ENCODE results near the gene ACTL8. TPM values are rescaled to one million over a fixed set of nuclear protein-coding genes. Genes with fewer than 3 reads are reported as not detected.

ACTL8 gene, protein sequence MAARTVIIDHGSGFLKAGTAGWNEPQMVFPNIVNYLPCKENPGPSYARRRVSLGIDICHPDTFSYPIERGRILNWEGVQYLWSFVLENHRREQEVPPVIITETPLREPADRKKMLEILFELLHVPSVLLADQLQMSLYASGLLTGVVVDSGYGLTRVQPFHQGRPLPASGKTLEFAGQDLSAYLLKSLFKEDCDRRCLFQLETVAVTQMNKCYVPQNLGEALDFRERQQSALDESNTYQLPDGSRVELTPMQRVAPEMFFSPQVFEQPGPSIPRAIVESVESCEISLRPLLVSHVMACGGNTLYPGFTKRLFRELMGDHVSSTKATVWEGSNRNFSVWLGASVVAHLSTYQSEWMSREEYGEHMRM
- polyA plus RNA-seq (2012; ENCODE audit: insufficient read length, low read depth): not detected

DNA sequence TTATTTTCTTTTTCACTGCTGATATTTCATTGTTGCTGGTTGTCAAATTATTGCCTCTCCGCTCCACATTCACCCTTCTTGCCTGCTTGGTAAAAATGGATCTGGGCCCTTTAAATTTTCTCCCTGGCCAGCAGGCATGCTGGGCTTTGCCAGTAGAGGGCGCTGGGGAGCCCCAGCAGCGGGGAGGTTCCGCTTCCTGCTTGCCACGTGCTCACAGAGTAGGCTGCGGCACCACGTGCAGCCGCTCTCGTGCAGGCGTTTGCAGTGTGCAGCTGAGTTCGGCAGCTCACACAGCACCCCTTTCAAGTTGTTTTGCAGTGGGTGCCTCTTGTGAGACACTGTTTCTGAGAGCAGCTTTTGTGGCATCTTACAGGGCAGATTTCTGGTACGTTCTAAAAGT lies at the start of gene ACTL8:
ACTL8 (plus strand) TSS at position 214 of the 400 bp plus-strand sequence. CDS start 67,676 bp downstream, outside the sequence.
- TF ChIP-seq TAF1 (IDR thresholded peaks at IDR 0.05; ENCODE audit: borderline replicate concordance, insufficient read depth, low read length): no peak
- no peak for TF ChIP-seq REST (IDR thresholded peaks at IDR 0.05; ENCODE audit: insufficient read depth in 1 of 2, low read depth in 2 of 2, low read length in 2 of 2)
- TF ChIP-seq POLR2AphosphoS5 (IDR thresholded peaks at IDR 0.05; ENCODE audit: low read depth, low read length): no peak
- TF ChIP-seq FOXP2 (optimal IDR thresholded peaks at IDR 0.05; ENCODE audit: borderline replicate concordance, extremely low read depth, extremely low read length, insufficient read depth): no peak
- TF ChIP-seq SIN3A (IDR thresholded peaks at IDR 0.05; ENCODE audit: borderline replicate concordance, insufficient read depth, low read length): no peak

DNA sequence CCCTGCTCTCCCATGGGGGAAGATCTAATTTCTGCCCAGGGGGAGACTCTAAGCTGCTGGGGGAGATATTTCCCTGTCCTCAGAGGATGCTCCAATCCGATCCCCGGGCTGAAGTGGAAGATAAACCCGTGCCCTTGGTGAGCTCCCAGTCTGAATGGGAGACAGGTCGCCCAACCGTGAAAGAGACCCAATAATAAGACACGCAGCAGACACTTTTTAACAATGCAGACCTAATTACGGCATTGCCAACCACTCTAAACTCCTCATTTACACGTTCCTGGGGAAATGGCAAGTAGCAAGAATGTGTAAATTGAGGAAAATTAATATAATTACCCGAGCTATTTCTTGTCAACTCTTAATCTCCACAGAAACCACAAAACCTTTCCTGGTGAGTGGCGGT lies 48.7 kb upstream of the ACTL8 start:
- TF ChIP-seq TAF1 (IDR thresholded peaks at IDR 0.05; ENCODE audit: borderline replicate concordance, insufficient read depth, low read length) (no peak), REST (IDR thresholded peaks at IDR 0.05; ENCODE audit: insufficient read depth in 1 of 2, low read depth in 2 of 2, low read length in 2 of 2) (no peak), FOXP2 (optimal IDR thresholded peaks at IDR 0.05; ENCODE audit: borderline replicate concordance, extremely low read depth, extremely low read length, insufficient read depth) (no peak), SIN3A (IDR thresholded peaks at IDR 0.05; ENCODE audit: borderline replicate concordance, insufficient read depth, low read length) (no peak), POLR2AphosphoS5 (IDR thresholded peaks at IDR 0.05; ENCODE audit: low read depth, low read length) (no peak)

- TF ChIP-seq SIN3A (IDR thresholded peaks at IDR 0.05; ENCODE audit: borderline replicate concordance, insufficient read depth, low read length): no peak
- no peak for TF ChIP-seq POLR2AphosphoS5 (IDR thresholded peaks at IDR 0.05; ENCODE audit: low read depth, low read length)
- TF ChIP-seq FOXP2 (optimal IDR thresholded peaks at IDR 0.05; ENCODE audit: borderline replicate concordance, extremely low read depth, extremely low read length, insufficient read depth): no peak
- no peak for TF ChIP-seq TAF1 (IDR thresholded peaks at IDR 0.05; ENCODE audit: borderline replicate concordance, insufficient read depth, low read length)
- TF ChIP-seq REST (IDR thresholded peaks at IDR 0.05; ENCODE audit: insufficient read depth in 1 of 2, low read depth in 2 of 2, low read length in 2 of 2): no peak
These were observed 45.2 kb upstream of the ACTL8 start for GRCh38 chr1:17709981-17710380.

GRCh38 chr1:17710889-17711576 lies 44.1 kb upstream of the ACTL8 start:
- TF ChIP-seq POLR2AphosphoS5 (IDR thresholded peaks at IDR 0.05; ENCODE audit: low read depth, low read length): no peak
- TF ChIP-seq FOXP2 (optimal IDR thresholded peaks at IDR 0.05; ENCODE audit: borderline replicate concordance, extremely low read depth, extremely low read length, insufficient read depth): no peak
- TF ChIP-seq REST (IDR thresholded peaks at IDR 0.05; ENCODE audit: insufficient read depth in 1 of 2, low read depth in 2 of 2, low read length in 2 of 2): no peak
- TF ChIP-seq SIN3A (IDR thresholded peaks at IDR 0.05; ENCODE audit: borderline replicate concordance, insufficient read depth, low read length): no peak
- TF ChIP-seq TAF1 (IDR thresholded peaks at IDR 0.05; ENCODE audit: borderline replicate concordance, insufficient read depth, low read length): no peak

Data from PFSK-1 (cell line).